Measurements from ENCODE around the gene GNA15. TPM values are rescaled to one million over a fixed set of nuclear protein-coding genes. Genes with fewer than 3 reads are reported as not detected.
A peak's percentile ranks its signal among the peaks of the same experiment; 100 is the strongest.

Gene GNA15
- total RNA-seq, 1 experiment from 2014 or later = not detected

- H3K4me3 ChIP-seq (ENCODE audit: low read depth, low read length) = no peak overlapping the region
- H3K4me1 ChIP-seq = no peaks in the 10 kb centered on the region
- no peak overlapping the region for H3K27ac Mint-ChIP-seq (ENCODE audit: unreplicated experiment)
- TF ChIP-seq CTCF (IDR thresholded peaks at IDR 0.05; ENCODE audit: insufficient read depth in 1 of 2, low read depth in 1 of 2, low read length in 1 of 2, severe bottlenecking in 1 of 2, unreplicated experiment in 1 of 2) = no peak
- H3K4me3 Mint-ChIP-seq (ENCODE audit: unreplicated experiment) = no peak overlapping the region
- H3K4me1 Mint-ChIP-seq (ENCODE audit: low read depth, unreplicated experiment) = no peaks in the 10 kb centered on the region
- CTCF ChIA-PET = no interaction called here
- H3K27me3 ChIP-seq (replicated peaks; ENCODE audit: control insufficient read depth, insufficient read depth, low read length) = no peaks in the 10 kb centered on the region
- intact Hi-C loops (cut with micrococcal nuclease; ENCODE audit: unreplicated experiment) = no loop called here
- H3K9me3 ChIP-seq = no peaks in the 10 kb centered on the region
- peaks cover 22% of the 10 kb centered on the region for H3K36me3 Mint-ChIP-seq (ENCODE audit: insufficient read depth, unreplicated experiment)
- DNase-seq = no peak
- H3K36me3 ChIP-seq (ENCODE audit: control insufficient read depth, insufficient read depth, low read length) = no peaks in the 10 kb centered on the region
- H3K9me3 Mint-ChIP-seq (ENCODE audit: unreplicated experiment) = no peaks in the 10 kb centered on the region
- POLR2A ChIA-PET = no interaction called here
- TSS peak; percentile 66 for BruUV-seq (replicated peaks)
- H3K27me3 Mint-ChIP-seq (ENCODE audit: insufficient read depth, unreplicated experiment) = no peaks in the 10 kb centered on the region
These were observed 72.7 kb downstream of the GNA15 start for GRCh38 chr19:3208317-3209207.

GRCh38 chr19:3210347-3211017 is 74.6 kb downstream of the GNA15 start:
- Histone ChIP-seq H3K27me3 (replicated peaks; ENCODE audit: control insufficient read depth, insufficient read depth, low read length) (no peaks in the 10 kb centered on the region), H3K4me3 (ENCODE audit: low read depth, low read length) (no peak overlapping the region), H3K4me1 (no peaks in the 10 kb centered on the region), H3K9me3 (no peaks in the 10 kb centered on the region), H3K36me3 (ENCODE audit: control insufficient read depth, insufficient read depth, low read length) (no peaks in the 10 kb centered on the region)
- ChIA-PET POLR2A (no interaction called here), CTCF (interaction anchor here (0.7 to 1.2 kb wide), 2 partner anchors 20 to 66 kb away, joined by 3 read pairs; no protein-coding TSS in a partner anchor)
- no TSS peak for BruUV-seq (replicated peaks)
- peak overlapping the region; percentile 68 for H3K27ac Mint-ChIP-seq (ENCODE audit: unreplicated experiment)
- peak; percentile 60 to 67 for TF ChIP-seq CTCF (IDR thresholded peaks at IDR 0.05; ENCODE audit: insufficient read depth in 1 of 2, low read depth in 1 of 2, low read length in 1 of 2, severe bottlenecking in 1 of 2, unreplicated experiment in 1 of 2)
- H3K4me3 Mint-ChIP-seq (ENCODE audit: unreplicated experiment) = peak overlapping the region; percentile 37
- no peaks in the 10 kb centered on the region for H3K9me3 Mint-ChIP-seq (ENCODE audit: unreplicated experiment)
- H3K4me1 Mint-ChIP-seq (ENCODE audit: low read depth, unreplicated experiment) = no peaks in the 10 kb centered on the region
- peaks cover 19% of the 10 kb centered on the region for H3K36me3 Mint-ChIP-seq (ENCODE audit: insufficient read depth, unreplicated experiment)
- intact Hi-C loops (cut with micrococcal nuclease; ENCODE audit: unreplicated experiment) = no loop called here
- peak in 1 of 2 experiments; percentile 59 for DNase-seq
- H3K27me3 Mint-ChIP-seq (ENCODE audit: insufficient read depth, unreplicated experiment) = no peaks in the 10 kb centered on the region

- ChIA-PET CTCF (interaction anchor here (0.7 to 1.2 kb wide), 2 partner anchors 21 to 65 kb away, joined by 3 read pairs; no protein-coding TSS in a partner anchor), POLR2A (no interaction called here)
- Mint-ChIP-seq H3K27ac (ENCODE audit: unreplicated experiment) (peak overlapping the region; percentile 68), H3K9me3 (ENCODE audit: unreplicated experiment) (no peaks in the 10 kb centered on the region), H3K4me3 (ENCODE audit: unreplicated experiment) (no peak overlapping the region), H3K4me1 (ENCODE audit: low read depth, unreplicated experiment) (no peaks in the 10 kb centered on the region), H3K27me3 (ENCODE audit: insufficient read depth, unreplicated experiment) (no peaks in the 10 kb centered on the region), H3K36me3 (ENCODE audit: insufficient read depth, unreplicated experiment) (peaks cover 19% of the 10 kb centered on the region)
- no peak overlapping the region for H3K4me3 ChIP-seq (ENCODE audit: low read depth, low read length)
- H3K27me3 ChIP-seq (replicated peaks; ENCODE audit: control insufficient read depth, insufficient read depth, low read length) = no peaks in the 10 kb centered on the region
- no peaks in the 10 kb centered on the region for H3K36me3 ChIP-seq (ENCODE audit: control insufficient read depth, insufficient read depth, low read length)
- BruUV-seq (replicated peaks) = no TSS peak
- DNase-seq = no peak
- intact Hi-C loops (cut with micrococcal nuclease; ENCODE audit: unreplicated experiment) = no loop called here
- H3K9me3 ChIP-seq = no peaks in the 10 kb centered on the region
- no peaks in the 10 kb centered on the region for H3K4me1 ChIP-seq
- no peak for TF ChIP-seq CTCF (IDR thresholded peaks at IDR 0.05; ENCODE audit: insufficient read depth in 1 of 2, low read depth in 1 of 2, low read length in 1 of 2, severe bottlenecking in 1 of 2, unreplicated experiment in 1 of 2)
These were observed 75.4 kb downstream of the GNA15 start for GRCh38 chr19:3211191-3211590.

Data from Caco-2 (cell line).